ENCODE data around the gene KCNJ8. TPM values are rescaled to one million over a fixed set of nuclear protein-coding genes. Genes with fewer than 3 reads are reported as not detected.

The KCNJ8 gene
- total RNA-seq, 1 experiment from 2014 or later: 0.22 TPM

- Mint-ChIP-seq H3K36me3 (ENCODE audit: insufficient read depth in 1 of 3, low read depth in 3 of 3) (no peaks in the 10 kb centered on the region), H3K9me3 (no peaks in the 10 kb centered on the region; a peak in 1 of 5 replicates), H3K4me3 (no peak overlapping the region), H3K4me1 (no peaks in the 10 kb centered on the region), H3K27ac (no peak overlapping the region), H3K27me3 (ENCODE audit: low read depth) (no peaks in the 10 kb centered on the region)
- Histone ChIP-seq H3K23ac (ENCODE audit: insufficient read length, low read depth, low read length) (no peak overlapping the region), H2AK5ac (ENCODE audit: insufficient read length, low read length) (no peak overlapping the region), H3K14ac (ENCODE audit: insufficient read depth, low read length) (no peak overlapping the region), H3K79me1 (ENCODE audit: insufficient read depth, low read depth, low read length, poor library complexity, severe bottlenecking) (no peaks in the 10 kb centered on the region), H3K4ac (ENCODE audit: low read depth, low read length) (no peak overlapping the region), H3K56ac (ENCODE audit: insufficient read length, low read depth, low read length) (no peak overlapping the region), H3K4me2 (ENCODE audit: insufficient read depth, insufficient read length, low read length) (no peak overlapping the region), H4K8ac (replicated peaks; ENCODE audit: insufficient read length, low read depth, low read length) (no peak overlapping the region), H3K23me2 (ENCODE audit: insufficient read length, low read depth, low read length, poor library complexity, severe bottlenecking) (no peaks in the 10 kb centered on the region), H2AFZ (ENCODE audit: low read length) (no peak overlapping the region), H3T11ph (ENCODE audit: low read length) (no peak overlapping the region), H2BK20ac (ENCODE audit: low read depth, low read length, poor library complexity, severe bottlenecking) (no peak overlapping the region), H3K79me2 (ENCODE audit: insufficient read depth, low read length) (no peaks in the 10 kb centered on the region), H3K27ac (ENCODE audit: insufficient read length, low read depth, low read length) (no peak overlapping the region), H3K27me3 (ENCODE audit: insufficient read depth, low read length) (no peaks in the 10 kb centered on the region), H3K9me3 (ENCODE audit: control insufficient read depth, low read depth, low read length) (no peaks in the 10 kb centered on the region), H3K9ac (ENCODE audit: extremely low read depth, insufficient read length, low read length) (no peak overlapping the region), H4K20me1 (ENCODE audit: control insufficient read depth, insufficient read depth, insufficient read length) (no peaks in the 10 kb centered on the region), H2BK15ac (ENCODE audit: low read depth, low read length) (no peak overlapping the region), H2BK5ac (ENCODE audit: insufficient read length, low read length) (no peak overlapping the region), H3K4me1 (ENCODE audit: insufficient read depth, low read length) (no peaks in the 10 kb centered on the region), H2BK120ac (ENCODE audit: low read depth, low read length, poor library complexity, severe bottlenecking) (no peak overlapping the region), H2BK12ac (ENCODE audit: insufficient read length, low read depth, low read length) (no peak overlapping the region), H3K18ac (ENCODE audit: insufficient read length, low read depth, low read length) (no peak overlapping the region), H4K5ac (ENCODE audit: insufficient read length, low read depth, low read length) (no peak overlapping the region), H4K91ac (ENCODE audit: insufficient read length, low read depth, low read length) (no peak overlapping the region)
- no peak for DNase-seq
- TF ChIP-seq CTCF (conservative IDR thresholded peaks at IDR 0.05): no peak
- no CpG with 5 or more reads among the region's 3 CpGs for WGBS (ENCODE audit: extremely low coverage, insufficient read length, low lambda C conversion rate)
These were observed 39.2 kb upstream of the KCNJ8 start for GRCh38 chr12:21813751-21814150.
